Mucosa of rectum (tissue), 2 donors: ENCODE data around the gene AP2A1.
A peak's percentile ranks its signal among the peaks of the same experiment; 100 is the strongest.

Experiments
- H3K27ac ChIP-seq, 2 donors: one replicate each; pipeline ENCODE4 v1.7.0; 2013; ENCODE audit warnings: inconsistent platforms in 2 of 2, low read depth in 2 of 2, low read length in 2 of 2
- H3K27me3 ChIP-seq, 2 donors: one replicate each; pipeline ENCODE4 v1.7.0; 2013; ENCODE audit warnings: low read length in 2 of 2; ENCODE audit not compliant: control insufficient read depth in 2 of 2, insufficient read depth in 2 of 2
- H3K36me3 ChIP-seq, 2 donors: one replicate each; pipeline ENCODE4 v1.7.0; 2013; ENCODE audit warnings: low read length in 2 of 2; ENCODE audit not compliant: control insufficient read depth in 2 of 2, insufficient read depth in 2 of 2
- H3K4me1 ChIP-seq, 2 donors: one replicate each; pipeline ENCODE4 v1.7.0; 2013; ENCODE audit warnings: low read length in 2 of 2, mild to moderate bottlenecking in 1 of 2; ENCODE audit not compliant: control insufficient read depth in 2 of 2, insufficient read depth in 2 of 2
- H3K4me3 ChIP-seq, 2 donors: one replicate each; pipeline ENCODE4 v1.7.0; 2013; ENCODE audit warnings: low read length in 2 of 2
- H3K9ac ChIP-seq, 2 donors: one replicate each; pipeline ENCODE4 v1.7.0; 2013; ENCODE audit warnings: low read length in 2 of 2, low read depth in 1 of 2, mild to moderate bottlenecking in 1 of 2
- H3K9me3 ChIP-seq, 2 donors: one replicate each; pipeline ENCODE4 v1.7.0; 2013; ENCODE audit warnings: low read length in 2 of 2; ENCODE audit not compliant: control insufficient read depth in 2 of 2
- donor health status: healthy.
- donor health status: Normal muscosa, but diverticular disease.

The AP2A1 gene

DNA sequence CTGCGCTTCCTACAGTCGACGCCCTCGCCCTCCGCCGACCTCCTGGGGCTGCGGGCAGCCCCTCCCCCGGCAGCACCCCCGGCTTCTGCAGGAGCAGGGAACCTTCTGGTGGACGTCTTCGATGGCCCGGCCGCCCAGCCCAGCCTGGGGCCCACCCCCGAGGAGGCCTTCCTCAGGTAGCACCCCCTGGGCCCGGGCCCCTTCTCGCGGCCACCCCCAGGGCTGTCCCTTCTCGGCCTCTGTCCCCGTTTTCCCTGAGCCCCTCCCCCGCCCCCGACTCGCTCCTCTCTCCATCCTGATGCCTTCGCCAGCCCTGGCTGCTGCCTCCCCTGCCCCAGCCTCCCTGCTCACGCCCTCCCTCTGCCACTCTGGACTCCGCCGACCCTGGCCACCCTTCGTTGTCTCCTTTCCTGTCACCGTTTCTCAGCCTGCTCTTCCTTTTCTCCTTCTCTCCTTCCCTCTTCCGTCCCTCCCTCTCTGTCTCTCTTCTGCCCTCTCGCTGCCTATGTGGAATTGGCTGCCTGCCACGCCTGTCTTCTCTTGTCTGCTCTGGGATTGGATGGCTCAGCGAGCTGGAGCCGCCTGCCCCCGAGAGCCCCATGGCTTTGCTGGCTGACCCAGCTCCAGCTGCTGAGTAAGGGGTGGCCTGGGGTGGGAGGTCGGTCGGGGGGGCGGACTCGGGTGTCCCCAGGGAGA is 35.3 kb downstream of the AP2A1 start:
- Histone ChIP-seq H3K36me3 (peaks cover 36% of the 10 kb centered on the region in 2 donors), H3K9me3 (no peaks in the 10 kb centered on the region), H3K27ac (peak overlapping the region in 1 of 2 donors; percentile 56), H3K9ac (peak overlapping the region in 1 of 2 donors; percentile 19), H3K4me1 (peaks cover 0 to 3% of the 10 kb centered on the region in 2 donors), H3K4me3 (peak overlapping the region; percentile 49 to 67), H3K27me3 (no peaks in the 10 kb centered on the region)

DNA sequence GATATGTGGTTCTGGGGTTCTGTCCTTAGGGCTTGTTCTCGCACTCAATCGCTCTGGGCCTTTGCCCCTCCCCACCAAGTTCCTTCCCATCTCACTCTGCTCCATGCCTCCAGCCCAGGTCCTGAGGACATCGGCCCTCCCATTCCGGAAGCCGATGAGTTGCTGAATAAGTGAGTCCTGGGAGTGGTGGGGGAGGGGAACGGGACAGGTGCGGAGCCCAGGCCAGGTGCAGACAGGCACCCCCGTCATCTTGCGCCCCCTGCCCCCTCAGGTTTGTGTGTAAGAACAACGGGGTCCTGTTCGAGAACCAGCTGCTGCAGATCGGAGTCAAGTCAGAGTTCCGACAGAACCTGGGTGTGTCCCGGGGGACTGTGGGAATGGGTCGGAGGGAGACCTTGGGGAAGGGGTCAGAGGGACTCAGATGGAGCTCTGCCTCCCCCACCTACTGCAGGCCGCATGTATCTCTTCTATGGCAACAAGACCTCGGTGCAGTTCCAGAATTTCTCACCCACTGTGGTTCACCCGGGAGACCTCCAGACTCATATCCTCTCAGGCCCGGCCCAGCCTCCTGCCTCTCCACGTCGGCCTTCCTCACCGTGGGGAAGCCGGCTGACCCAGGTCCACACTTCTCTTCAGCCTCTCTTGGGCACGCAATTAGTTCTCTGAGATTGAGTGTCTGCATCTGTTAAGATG is 36.2 kb downstream of the AP2A1 start:
- Histone ChIP-seq H3K27ac (no peak overlapping the region), H3K9ac (no peak overlapping the region), H3K4me1 (peaks cover 0 to 3% of the 10 kb centered on the region in 2 donors), H3K4me3 (peak overlapping the region; percentile 42 to 55), H3K9me3 (no peaks in the 10 kb centered on the region), H3K36me3 (peaks cover 32% of the 10 kb centered on the region in 2 donors), H3K27me3 (no peaks in the 10 kb centered on the region)

DNA sequence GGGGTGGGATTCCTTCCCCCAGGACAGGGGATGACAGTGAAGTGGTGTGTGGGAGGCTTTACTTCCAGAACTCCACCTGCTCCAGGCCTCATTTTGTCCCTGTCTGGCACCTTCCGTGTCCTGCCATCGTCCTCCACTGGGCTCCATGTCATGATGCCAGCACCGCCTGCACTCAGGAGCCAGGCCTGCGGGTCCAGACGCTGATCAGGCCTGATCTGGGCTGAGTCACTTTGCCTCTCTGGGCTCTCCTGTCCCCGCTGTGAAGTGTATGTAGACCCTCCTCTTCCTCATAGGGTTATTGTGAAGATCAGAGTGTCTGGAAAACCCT is 36.7 kb downstream of the AP2A1 start:
- Histone ChIP-seq H3K36me3 (peaks cover 27% of the 10 kb centered on the region in 2 donors), H3K9me3 (no peaks in the 10 kb centered on the region), H3K27ac (no peak overlapping the region), H3K4me1 (peaks cover 0 to 3% of the 10 kb centered on the region in 2 donors), H3K27me3 (no peaks in the 10 kb centered on the region), H3K4me3 (no peak overlapping the region), H3K9ac (no peak overlapping the region)

DNA sequence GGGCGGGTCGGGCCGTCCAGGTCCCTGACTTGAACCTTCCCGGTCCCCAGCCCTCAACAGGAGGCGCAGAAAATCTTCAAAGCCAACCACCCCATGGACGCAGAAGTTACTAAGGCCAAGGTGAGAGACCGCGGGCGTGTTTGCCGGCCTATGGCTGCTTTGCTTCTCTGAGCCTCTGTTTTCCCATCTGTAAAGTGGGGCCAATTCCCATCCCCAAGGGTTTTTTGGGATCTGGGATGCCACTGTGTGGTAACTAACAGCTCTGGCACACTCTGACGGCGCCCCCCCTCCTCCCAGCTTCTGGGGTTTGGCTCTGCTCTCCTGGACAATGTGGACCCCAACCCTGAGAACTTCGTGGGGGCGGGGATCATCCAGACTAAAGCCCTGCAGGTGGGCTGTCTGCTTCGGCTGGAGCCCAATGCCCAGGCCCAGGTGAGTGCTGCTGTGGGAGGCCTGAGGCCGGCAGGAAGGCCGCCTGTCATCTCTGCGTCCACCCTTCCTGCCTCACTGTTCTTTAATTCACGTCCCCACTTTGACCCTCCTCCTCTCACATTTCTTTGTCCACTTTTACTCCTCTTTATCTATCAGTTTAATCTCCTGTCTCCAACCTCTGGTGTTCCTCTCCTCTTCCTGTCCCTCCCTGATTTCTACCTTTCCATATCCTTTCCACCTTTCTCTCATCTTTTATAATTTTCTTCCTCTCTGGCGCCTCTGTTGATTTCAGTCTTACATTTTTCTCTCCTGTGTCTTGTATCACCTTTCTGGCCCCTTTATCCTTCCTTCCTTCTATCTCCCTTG is 39.2 kb downstream of the AP2A1 start:
- H3K4me3 ChIP-seq = no peak overlapping the region
- H3K27ac ChIP-seq = no peak overlapping the region
- H3K27me3 ChIP-seq = no peaks in the 10 kb centered on the region
- H3K36me3 ChIP-seq = peaks cover 11 to 15% of the 10 kb centered on the region in 2 donors
- H3K9me3 ChIP-seq = no peaks in the 10 kb centered on the region
- peaks cover 10% of the 10 kb centered on the region in 2 donors for H3K4me1 ChIP-seq
- H3K9ac ChIP-seq = no peak overlapping the region

DNA sequence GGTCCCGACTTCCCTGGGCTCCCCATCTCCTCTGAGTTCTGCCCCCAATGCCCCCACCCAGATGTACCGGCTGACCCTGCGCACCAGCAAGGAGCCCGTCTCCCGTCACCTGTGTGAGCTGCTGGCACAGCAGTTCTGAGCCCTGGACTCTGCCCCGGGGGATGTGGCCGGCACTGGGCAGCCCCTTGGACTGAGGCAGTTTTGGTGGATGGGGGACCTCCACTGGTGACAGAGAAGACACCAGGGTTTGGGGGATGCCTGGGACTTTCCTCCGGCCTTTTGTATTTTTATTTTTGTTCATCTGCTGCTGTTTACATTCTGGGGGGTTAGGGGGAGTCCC is 39.8 kb downstream of the AP2A1 start:
- H3K27ac ChIP-seq = no peak overlapping the region
- H3K4me1 ChIP-seq = peaks cover 10% of the 10 kb centered on the region in 2 donors

DNA sequence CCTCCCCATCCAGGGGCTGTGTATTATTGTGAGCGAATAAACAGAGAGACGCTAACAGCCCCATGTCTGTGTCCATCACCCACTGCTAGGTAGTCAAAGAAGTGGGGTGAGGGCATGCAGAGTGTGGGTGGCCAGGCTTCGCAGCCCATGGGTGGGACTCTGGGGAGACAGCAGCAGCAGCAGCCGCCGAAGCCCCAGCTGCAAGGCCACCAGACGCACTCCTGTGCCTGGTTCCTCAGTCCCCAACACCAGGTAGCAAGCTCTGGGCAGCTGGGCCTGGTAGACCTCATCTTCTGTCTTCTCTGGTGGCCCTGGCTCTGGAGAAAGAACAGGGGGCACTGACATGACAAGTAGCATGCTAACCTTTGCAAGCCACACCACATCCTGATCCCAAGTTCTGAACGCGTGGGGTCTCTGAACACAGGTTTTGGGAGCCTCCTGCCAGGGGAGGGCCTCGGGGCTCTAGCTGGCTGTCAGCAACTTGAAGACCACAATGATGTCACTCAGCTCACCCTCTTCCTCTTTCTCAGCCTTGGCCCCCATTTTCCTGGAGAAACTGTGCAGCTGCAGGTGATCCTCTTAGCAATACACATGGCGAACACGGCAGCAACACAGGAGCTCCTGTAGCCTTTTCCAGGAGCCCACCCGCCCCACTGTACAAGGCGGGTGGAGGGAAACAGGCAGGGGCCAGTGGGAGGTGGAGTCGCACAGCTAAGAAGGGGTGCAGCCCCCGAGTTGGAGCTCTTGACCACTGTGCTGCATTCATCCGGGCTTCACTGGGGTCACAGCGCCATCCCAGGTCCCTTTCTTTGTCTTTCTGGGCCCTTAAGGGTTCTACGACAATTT is 40.5 kb downstream of the AP2A1 start:
- Histone ChIP-seq H3K27me3 (no peaks in the 10 kb centered on the region), H3K9me3 (no peaks in the 10 kb centered on the region), H3K4me1 (peaks cover 10% of the 10 kb centered on the region in 2 donors), H3K9ac (no peak overlapping the region), H3K36me3 (peaks cover 11 to 13% of the 10 kb centered on the region in 2 donors), H3K27ac (no peak overlapping the region), H3K4me3 (no peak overlapping the region)

More for the DNA sequence above, 39.8 kb downstream of the AP2A1 start:
- Histone ChIP-seq H3K36me3 (peaks cover 11 to 15% of the 10 kb centered on the region in 2 donors), H3K9ac (no peak overlapping the region), H3K27me3 (no peaks in the 10 kb centered on the region), H3K9me3 (no peaks in the 10 kb centered on the region), H3K4me3 (no peak overlapping the region)

DNA sequence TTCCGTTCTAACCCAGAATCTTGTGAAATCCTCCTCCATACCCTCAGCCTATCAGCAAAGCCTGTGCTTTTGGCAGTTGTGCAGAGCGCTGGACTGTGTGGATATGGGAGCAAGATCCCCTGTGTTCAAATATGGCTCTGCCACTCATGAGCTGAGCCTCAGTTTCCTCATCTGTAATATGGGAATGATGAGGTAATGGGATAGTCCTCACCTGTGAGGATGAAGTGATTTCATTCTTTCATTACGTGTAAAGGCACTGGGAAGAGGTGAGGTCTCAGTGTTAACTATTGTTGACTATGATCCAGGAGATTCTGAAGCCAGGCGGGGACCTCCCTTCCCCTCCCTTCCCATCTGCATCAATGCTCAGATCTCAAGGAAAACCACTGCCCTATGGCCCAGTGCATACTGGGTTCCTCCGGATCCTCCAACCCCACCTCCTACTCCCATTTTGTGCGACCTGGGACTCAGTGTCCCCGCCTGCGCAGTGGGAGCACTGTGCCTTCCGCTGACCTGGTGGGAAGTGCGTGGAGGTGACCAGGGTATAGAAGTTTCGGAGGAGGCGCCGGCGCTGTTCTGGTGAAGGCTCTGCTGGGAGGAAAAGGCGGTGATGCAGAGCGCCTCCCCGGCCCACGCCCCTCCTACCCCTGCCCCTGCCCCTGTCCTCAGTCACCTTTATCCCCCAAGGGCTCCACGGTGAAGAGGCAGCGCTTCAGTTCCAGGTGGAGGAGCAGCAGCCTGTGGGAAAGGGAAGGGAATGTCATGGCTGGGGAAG is 41.3 kb downstream of the AP2A1 start:
- Histone ChIP-seq H3K36me3 (peaks cover 6% of the 10 kb centered on the region in 2 donors), H3K27ac (peak overlapping the region in 1 of 2 donors; percentile 32), H3K9me3 (no peaks in the 10 kb centered on the region), H3K4me3 (no peak overlapping the region), H3K27me3 (no peaks in the 10 kb centered on the region), H3K4me1 (peaks cover 8 to 10% of the 10 kb centered on the region in 2 donors), H3K9ac (no peak overlapping the region)

DNA sequence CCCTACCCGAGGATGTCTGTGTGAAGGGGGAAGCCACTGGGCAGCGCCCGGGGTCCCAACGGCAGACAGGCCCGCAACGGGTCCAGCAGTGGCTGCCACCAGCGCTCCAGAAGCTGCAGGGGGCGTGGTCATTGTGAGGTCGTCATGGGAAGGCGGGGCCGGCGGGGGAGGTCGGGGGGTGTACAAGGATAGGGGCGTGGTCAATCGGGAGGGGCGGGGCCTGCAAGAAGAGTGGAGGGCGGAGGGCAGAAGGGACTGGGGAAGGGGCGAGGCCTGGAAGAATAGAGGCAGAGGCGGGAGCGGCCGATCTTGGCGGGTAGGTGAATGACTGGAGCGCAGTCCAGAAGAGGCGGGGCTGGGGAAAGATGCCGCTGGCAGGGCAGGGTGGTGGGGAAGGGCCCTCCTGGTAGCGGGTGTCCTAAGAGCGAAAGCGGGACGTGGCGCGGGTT is 41.9 kb downstream of the AP2A1 start:
- H3K9me3 ChIP-seq = no peaks in the 10 kb centered on the region
- H3K36me3 ChIP-seq = peaks cover 0 to 2% of the 10 kb centered on the region in 2 donors
- peak overlapping the region; percentile 49 to 80 for H3K9ac ChIP-seq
- peak overlapping the region; percentile 35 to 70 for H3K27ac ChIP-seq
- H3K4me3 ChIP-seq = peak overlapping the region; percentile 77 to 78
- H3K27me3 ChIP-seq = no peaks in the 10 kb centered on the region
- H3K4me1 ChIP-seq = peaks cover 8 to 10% of the 10 kb centered on the region in 2 donors
